ENCODE data around the gene CTSL. TPM values are rescaled to one million over a fixed set of nuclear protein-coding genes. Genes with fewer than 3 reads are reported as not detected.

Gene CTSL
- total and polyA plus RNA-seq, 2 experiments from 2014 or later: 34.5 to 35.3 TPM

GRCh38 chr9:87734106-87734505 lies 8.2 kb downstream of the CTSL start:
- Mint-ChIP-seq H3K27me3 (ENCODE audit: insufficient read depth, low read depth, poor library complexity) (peaks cover 2% of the 10 kb centered on the region), H3K27ac (no peak overlapping the region), H3K4me3 (no peak overlapping the region), H3K4me1 (no peaks in the 10 kb centered on the region), H3K9me3 (peaks cover 12% of the 10 kb centered on the region; the same call in 1 of the 3 replicates), H3K36me3 (ENCODE audit: low read depth) (peaks cover 5% of the 10 kb centered on the region; the same call in 2 of the 3 replicates)
- DNase-seq (ENCODE audit: low spot score) (no peak), ATAC-seq (no peak)
- H3K27me3 ChIP-seq (ENCODE audit: insufficient read depth): no peaks in the 10 kb centered on the region
- no peaks in the 10 kb centered on the region for H3F3A ChIP-seq (replicated peaks; ENCODE audit: low read depth)
- H3K4me2 ChIP-seq: no peak overlapping the region
- no peaks in the 10 kb centered on the region for H3K4me1 ChIP-seq (ENCODE audit: insufficient read depth)
- no peak overlapping the region for H3K27ac ChIP-seq (ENCODE audit: low read depth)
- H2AFZ ChIP-seq: no peak overlapping the region
- no peaks in the 10 kb centered on the region; the same call in 1 of the 2 replicates for H3K36me3 ChIP-seq (ENCODE audit: insufficient read depth)
- H3K79me2 ChIP-seq (replicated peaks; ENCODE audit: insufficient read depth): no peaks in the 10 kb centered on the region
- H4K20me1 ChIP-seq (replicated peaks; ENCODE audit: insufficient read depth): no peaks in the 10 kb centered on the region
- no peak overlapping the region for H3K4me3 ChIP-seq
- no peaks in the 10 kb centered on the region for H3K9me2 ChIP-seq (ENCODE audit: insufficient read depth)
- TF ChIP-seq REST (IDR thresholded peaks at IDR 0.05; ENCODE audit: unreplicated experiment) (no peak), NANOG (IDR thresholded peaks at IDR 0.05; ENCODE audit: borderline replicate concordance) (no peak), EZH2 (IDR thresholded peaks at IDR 0.05; ENCODE audit: low read depth, unreplicated experiment) (no peak), EZH2phosphoT487 (IDR thresholded peaks at IDR 0.05; ENCODE audit: unreplicated experiment) (no peak), CREB1 (CRISPR knock-in tag; IDR thresholded peaks at IDR 0.05; ENCODE audit: low read depth) (no peak), ZNF462 (CRISPR knock-in tag; IDR thresholded peaks at IDR 0.05) (no peak), POLR2AphosphoS5 (IDR thresholded peaks at IDR 0.05; ENCODE audit: low read depth) (no peak), ZNF331 (CRISPR knock-in tag; IDR thresholded peaks at IDR 0.05; ENCODE audit: low read depth) (no peak), STAT1 (IDR thresholded peaks at IDR 0.05; ENCODE audit: unreplicated experiment) (no peak), ZNF114 (CRISPR knock-in tag; IDR thresholded peaks at IDR 0.05) (no peak), ETS1 (IDR thresholded peaks at IDR 0.05) (no peak), JUNB (IDR thresholded peaks at IDR 0.05; ENCODE audit: unreplicated experiment) (no peak), CTCF (conservative IDR thresholded peaks at IDR 0.05; ENCODE audit: low read depth in 2 of 2) (no peak)
